ENCODE results near the gene MEGF9. TPM values are rescaled to one million over a fixed set of nuclear protein-coding genes. Genes with fewer than 3 reads are reported as not detected.
A peak's percentile ranks its signal among the peaks of the same experiment; 100 is the strongest.

MEGF9 gene
- total RNA-seq, 1 donor from 2014 or later = 23.4 TPM

DNA sequence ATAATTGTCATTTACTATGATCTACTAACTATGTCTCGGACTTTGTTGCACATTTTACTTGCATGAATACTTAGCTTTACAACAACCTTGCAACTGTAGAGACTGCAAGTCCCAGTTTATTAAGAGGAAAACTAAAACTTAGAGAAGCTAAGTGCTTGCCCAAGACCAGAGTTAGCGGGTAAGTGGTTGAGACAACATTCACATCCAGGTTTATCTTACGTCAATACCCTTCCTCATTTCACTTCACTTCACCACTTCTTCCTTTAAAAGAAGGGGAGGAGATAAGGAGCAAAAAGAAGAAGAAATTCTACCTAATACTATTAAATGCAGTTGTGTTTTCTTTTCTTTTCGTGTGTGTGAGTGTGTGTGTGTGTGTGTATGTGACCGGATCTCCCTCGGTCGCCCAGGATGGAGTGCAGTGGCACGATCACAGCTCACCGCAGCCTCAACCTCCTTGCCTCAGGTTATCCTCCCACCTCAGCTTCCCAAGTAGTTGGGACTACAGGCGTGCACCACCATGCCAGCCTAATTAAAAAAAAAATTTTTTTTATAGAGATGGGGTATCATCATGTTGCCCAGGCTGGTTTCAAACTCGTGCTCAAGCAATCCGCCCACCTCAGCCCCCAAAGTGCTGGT is 37.4 kb downstream of the MEGF9 start:
- Mint-ChIP-seq H3K36me3 (ENCODE audit: insufficient read depth) (peaks cover 10% of the 10 kb centered on the region), H3K9me3 (ENCODE audit: low read depth) (no peaks in the 10 kb centered on the region), H3K27me3 (no peaks in the 10 kb centered on the region), H3K4me3 (ENCODE audit: low read depth) (no peak overlapping the region), H3K27ac (no peak overlapping the region), H3K4me1 (ENCODE audit: low read depth) (peaks cover 9% of the 10 kb centered on the region)
- TF ChIP-seq, protein P1, sequence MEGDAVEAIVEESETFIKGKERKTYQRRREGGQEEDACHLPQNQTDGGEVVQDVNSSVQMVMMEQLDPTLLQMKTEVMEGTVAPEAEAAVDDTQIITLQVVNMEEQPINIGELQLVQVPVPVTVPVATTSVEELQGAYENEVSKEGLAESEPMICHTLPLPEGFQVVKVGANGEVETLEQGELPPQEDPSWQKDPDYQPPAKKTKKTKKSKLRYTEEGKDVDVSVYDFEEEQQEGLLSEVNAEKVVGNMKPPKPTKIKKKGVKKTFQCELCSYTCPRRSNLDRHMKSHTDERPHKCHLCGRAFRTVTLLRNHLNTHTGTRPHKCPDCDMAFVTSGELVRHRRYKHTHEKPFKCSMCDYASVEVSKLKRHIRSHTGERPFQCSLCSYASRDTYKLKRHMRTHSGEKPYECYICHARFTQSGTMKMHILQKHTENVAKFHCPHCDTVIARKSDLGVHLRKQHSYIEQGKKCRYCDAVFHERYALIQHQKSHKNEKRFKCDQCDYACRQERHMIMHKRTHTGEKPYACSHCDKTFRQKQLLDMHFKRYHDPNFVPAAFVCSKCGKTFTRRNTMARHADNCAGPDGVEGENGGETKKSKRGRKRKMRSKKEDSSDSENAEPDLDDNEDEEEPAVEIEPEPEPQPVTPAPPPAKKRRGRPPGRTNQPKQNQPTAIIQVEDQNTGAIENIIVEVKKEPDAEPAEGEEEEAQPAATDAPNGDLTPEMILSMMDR (IDR thresholded peaks at IDR 0.05; ENCODE audit: unreplicated experiment) = no peak
- DNase-seq (ENCODE audit: low spot score, unreplicated experiment) = no peak

DNA sequence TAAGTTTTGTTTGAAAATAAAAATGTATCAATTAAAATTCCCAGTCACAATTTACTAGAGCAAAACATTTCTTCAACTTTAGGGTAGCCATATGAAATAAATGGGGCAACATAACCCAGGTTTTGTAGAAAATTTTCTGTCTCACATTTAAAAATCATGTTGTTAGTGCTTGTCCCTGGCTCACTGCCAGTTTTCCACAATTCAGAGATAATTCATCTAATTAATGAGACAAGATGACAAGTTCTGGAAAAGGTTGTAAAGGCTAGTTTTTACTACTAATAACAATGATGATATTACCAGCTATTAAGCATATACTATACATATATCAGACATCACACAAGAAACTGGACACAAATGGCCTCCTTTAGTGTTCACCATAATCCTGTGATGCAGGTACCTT is 45.9 kb downstream of the MEGF9 start:
- no peaks in the 10 kb centered on the region for H3K27me3 Mint-ChIP-seq
- H3K9me3 Mint-ChIP-seq (ENCODE audit: low read depth) = peaks cover 5% of the 10 kb centered on the region
- DNase-seq (ENCODE audit: low spot score, unreplicated experiment) = no peak
- H3K4me3 Mint-ChIP-seq (ENCODE audit: low read depth) = no peak overlapping the region
- H3K36me3 Mint-ChIP-seq (ENCODE audit: insufficient read depth) = peaks cover 11% of the 10 kb centered on the region
- H3K27ac Mint-ChIP-seq = no peak overlapping the region
- H3K4me1 Mint-ChIP-seq (ENCODE audit: low read depth) = peaks cover 23% of the 10 kb centered on the region
- TF ChIP-seq, protein P1 (IDR thresholded peaks at IDR 0.05; ENCODE audit: unreplicated experiment) = no peak

DNA sequence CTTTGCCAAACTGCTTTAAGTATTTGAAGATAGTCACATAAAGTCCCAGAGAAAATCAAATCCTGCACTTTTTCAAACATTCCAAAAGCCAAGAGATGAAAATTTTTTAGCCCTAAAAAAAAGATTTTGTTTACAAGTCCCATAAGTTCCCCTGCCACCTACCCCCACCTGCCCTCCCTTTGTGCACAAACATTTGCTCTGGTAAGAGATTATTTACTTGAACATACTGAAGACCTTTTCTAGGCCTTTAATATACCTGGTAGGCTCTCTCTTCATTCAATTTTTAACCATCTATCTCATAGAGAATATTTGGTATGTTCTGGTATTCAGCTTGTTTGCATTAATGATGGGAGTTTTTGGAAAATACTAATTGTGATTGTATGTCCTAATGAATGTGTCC is 50.3 kb downstream of the MEGF9 start:
- peaks cover 41% of the 10 kb centered on the region for H3K4me1 Mint-ChIP-seq (ENCODE audit: low read depth)
- H3K36me3 Mint-ChIP-seq (ENCODE audit: insufficient read depth) = peaks cover 9% of the 10 kb centered on the region
- TF ChIP-seq, protein P1 (IDR thresholded peaks at IDR 0.05; ENCODE audit: unreplicated experiment) = no peak
- peak overlapping the region; percentile 65 for H3K27ac Mint-ChIP-seq
- DNase-seq (ENCODE audit: low spot score, unreplicated experiment) = no peak
- peaks cover 5% of the 10 kb centered on the region for H3K9me3 Mint-ChIP-seq (ENCODE audit: low read depth)
- H3K27me3 Mint-ChIP-seq = no peaks in the 10 kb centered on the region
- no peak overlapping the region for H3K4me3 Mint-ChIP-seq (ENCODE audit: low read depth)

DNA sequence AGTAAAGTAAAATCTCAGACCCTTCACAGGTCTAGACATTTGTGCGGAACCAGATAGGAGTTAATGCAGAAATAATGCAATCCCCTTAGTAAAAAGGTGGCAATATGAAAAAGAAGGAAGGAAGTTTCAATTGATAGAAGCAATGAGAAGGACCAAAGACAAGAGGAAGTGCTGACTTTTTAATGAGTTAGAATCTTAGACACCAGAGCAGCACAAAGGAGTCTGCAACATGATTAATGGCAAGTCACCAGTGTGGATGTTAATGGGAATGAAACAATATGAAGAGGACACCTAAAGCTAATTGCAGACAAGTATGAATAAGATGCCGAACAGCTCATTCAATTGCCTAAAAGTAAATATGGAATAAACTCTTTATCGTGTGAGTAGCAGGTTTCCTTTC is 50.9 kb downstream of the MEGF9 start:
- Mint-ChIP-seq H3K4me1 (ENCODE audit: low read depth) (peaks cover 37% of the 10 kb centered on the region), H3K27me3 (no peaks in the 10 kb centered on the region), H3K9me3 (ENCODE audit: low read depth) (peaks cover 5% of the 10 kb centered on the region), H3K36me3 (ENCODE audit: insufficient read depth) (peaks cover 9% of the 10 kb centered on the region), H3K4me3 (ENCODE audit: low read depth) (no peak overlapping the region), H3K27ac (no peak overlapping the region)
- no peak for DNase-seq (ENCODE audit: low spot score, unreplicated experiment)
- TF ChIP-seq, protein P1 (IDR thresholded peaks at IDR 0.05; ENCODE audit: unreplicated experiment) = no peak

DNA sequence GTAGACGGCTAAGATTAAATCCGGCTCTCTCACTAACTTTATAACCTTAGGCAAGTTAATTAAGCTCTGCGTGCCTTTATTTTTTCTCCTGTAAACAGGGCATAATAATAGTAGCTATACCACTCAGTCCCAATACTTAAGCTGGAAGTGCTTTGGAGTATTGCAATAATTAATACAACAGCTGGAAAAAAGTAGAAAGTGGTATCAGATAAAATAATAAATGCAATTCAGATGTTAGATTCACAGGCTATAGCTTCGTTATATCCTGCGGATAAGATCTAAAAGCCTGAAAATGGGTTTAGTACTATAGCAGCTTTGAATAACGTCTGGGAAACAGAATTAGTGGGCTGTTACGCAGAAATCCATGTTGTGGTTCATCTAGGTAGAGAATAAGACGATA is 51.8 kb downstream of the MEGF9 start:
- Mint-ChIP-seq H3K9me3 (ENCODE audit: low read depth) (peaks cover 5% of the 10 kb centered on the region), H3K4me1 (ENCODE audit: low read depth) (peaks cover 37% of the 10 kb centered on the region), H3K36me3 (ENCODE audit: insufficient read depth) (peaks cover 9% of the 10 kb centered on the region), H3K4me3 (ENCODE audit: low read depth) (no peak overlapping the region), H3K27me3 (no peaks in the 10 kb centered on the region), H3K27ac (no peak overlapping the region)
- TF ChIP-seq, protein P1 (IDR thresholded peaks at IDR 0.05; ENCODE audit: unreplicated experiment) = no peak
- no peak for DNase-seq (ENCODE audit: low spot score, unreplicated experiment)
